GM10266 (cell line): ENCODE data around the gene APELA.
"Not testable (repeated sequence)": the region's sequence is repeated elsewhere in the genome, so short reads cannot be mapped to it uniquely, and the experiment has no call there.

Experiments used
- DNase-seq: peaks from one replicate; pipeline ENCODE4 v3.0.0; 2012; ENCODE audit errors: extremely low spot score
- CTCF ChIP-seq: IDR thresholded peaks from 2 replicates; pipeline ENCODE4 v1.5.1; 2012; ENCODE audit warnings: mild to moderate bottlenecking, low read depth; ENCODE audit not compliant: control insufficient read depth, insufficient read depth; ENCODE audit errors: missing control alignments

Gene APELA

GRCh38 chr4:164892018-164892417, 15.0 kb downstream of the APELA start:
- DNase-seq: no peak
- TF ChIP-seq CTCF: no peak

GRCh38 chr4:164894702-164895101, 17.7 kb downstream of the APELA start:
- TF ChIP-seq CTCF: no peak
- DNase-seq: no peak

GRCh38 chr4:164902608-164903007, 25.6 kb downstream of the APELA start:
- no peak for TF ChIP-seq CTCF
- DNase-seq: no peak

- DNase-seq: no peak
- TF ChIP-seq CTCF: no peak
Observed at GRCh38 chr4:164904336-164904735, 27.4 kb downstream of the APELA start.

GRCh38 chr4:164904941-164905340, 28.0 kb downstream of the APELA start:
- no peak for TF ChIP-seq CTCF

GRCh38 chr4:164906368-164906767, 29.4 kb downstream of the APELA start:
- no peak for DNase-seq
- TF ChIP-seq CTCF: no peak

More at GRCh38 chr4:164904941-164905340, 28.0 kb downstream of the APELA start:
- no peak for DNase-seq

- not testable (repeated sequence) for DNase-seq
Observed at GRCh38 chr4:164913506-164913905, 36.5 kb downstream of the APELA start.

GRCh38 chr4:164918956-164919355, 42.0 kb downstream of the APELA start:
- no peak for DNase-seq
- no peak for TF ChIP-seq CTCF
